ENCODE measurements around the gene PPIF. TPM values are rescaled to one million over a fixed set of nuclear protein-coding genes. Genes with fewer than 3 reads are reported as not detected.

PPIF gene
- total RNA-seq, 2 donors from 2014 or later, result 19.2 to 67.9 TPM

- no peak overlapping the region for H3K27ac ChIP-seq
- H3K36me3 ChIP-seq (replicated peaks in 1 of 2; ENCODE audit: insufficient read depth in 1 of 2, low read depth in 2 of 2), result no peaks in the 10 kb centered on the region
- ATAC-seq (no peak), DNase-seq (no peak)
- TF ChIP-seq CTCF (IDR thresholded peaks at IDR 0.05) (no peak), POLR2A (IDR thresholded peaks at IDR 0.05) (no peak)
- 86 to 94% methylated on average over 5 of the region's 5 CpGs for WGBS, 2 donors
- no peak overlapping the region for H3K4me3 ChIP-seq
- H3K27me3 ChIP-seq, result no peaks in the 10 kb centered on the region
- H3K4me1 ChIP-seq, result peaks cover 5% of the 10 kb centered on the region
- H3K9me3 ChIP-seq, result no peaks in the 10 kb centered on the region
- intact Hi-C loops (cut with DNase I), result no loop called here
Observed at GRCh38 chr10:79360499-79361342, 13.5 kb downstream of the PPIF start.

- intact Hi-C loops (cut with DNase I), result no loop called here
- Histone ChIP-seq H3K27me3 (no peaks in the 10 kb centered on the region), H3K4me3 (no peak overlapping the region), H3K4me1 (peaks cover 5% of the 10 kb centered on the region), H3K36me3 (replicated peaks in 1 of 2; ENCODE audit: insufficient read depth in 1 of 2, low read depth in 2 of 2) (no peaks in the 10 kb centered on the region), H3K9me3 (no peaks in the 10 kb centered on the region), H3K27ac (no peak overlapping the region)
- TF ChIP-seq CTCF (IDR thresholded peaks at IDR 0.05) (no peak), POLR2A (IDR thresholded peaks at IDR 0.05) (no peak)
- 71 to 83% methylated on average over 4 of the region's 4 CpGs for WGBS, 2 donors
- no peak for DNase-seq
- ATAC-seq, result no peak
Observed at GRCh38 chr10:79361726-79362397, 14.6 kb downstream of the PPIF start.

- WGBS, 2 donors, result 79 to 80% methylated on average over 6 of the region's 6 CpGs
- Histone ChIP-seq H3K9me3 (no peaks in the 10 kb centered on the region), H3K27me3 (no peaks in the 10 kb centered on the region), H3K27ac (no peak overlapping the region), H3K4me3 (no peak overlapping the region), H3K36me3 (replicated peaks in 1 of 2; ENCODE audit: insufficient read depth in 1 of 2, low read depth in 2 of 2) (no peaks in the 10 kb centered on the region), H3K4me1 (no peaks in the 10 kb centered on the region)
- ATAC-seq (no peak), DNase-seq (no peak)
- intact Hi-C loops (cut with DNase I), result no loop called here
- TF ChIP-seq POLR2A (IDR thresholded peaks at IDR 0.05), result no peak
- no peak for TF ChIP-seq CTCF (IDR thresholded peaks at IDR 0.05)
Observed at GRCh38 chr10:79367426-79368189, 20.3 kb downstream of the PPIF start.

GRCh38 chr10:79372871-79373270 is 25.6 kb downstream of the PPIF start:
- H3K4me3 ChIP-seq, result no peak overlapping the region
- no peak for ATAC-seq
- 53 to 60% methylated on average over 4 of the region's 4 CpGs for WGBS, 2 donors
- no peaks in the 10 kb centered on the region for H3K9me3 ChIP-seq
- intact Hi-C loops (cut with DNase I), result no loop called here
- no peaks in the 10 kb centered on the region for H3K36me3 ChIP-seq (replicated peaks in 1 of 2; ENCODE audit: insufficient read depth in 1 of 2, low read depth in 2 of 2)
- no peaks in the 10 kb centered on the region for H3K4me1 ChIP-seq
- TF ChIP-seq POLR2A (IDR thresholded peaks at IDR 0.05), result no peak
- TF ChIP-seq CTCF (IDR thresholded peaks at IDR 0.05), result no peak
- H3K27me3 ChIP-seq, result no peaks in the 10 kb centered on the region
- H3K27ac ChIP-seq, result no peak overlapping the region
- DNase-seq, result no peak
